GM21526 (cell line): ENCODE data around the gene SLC41A1.
"Not testable (repeated sequence)": the region's sequence is repeated elsewhere in the genome, so short reads cannot be mapped to it uniquely, and the experiment has no call there.

Experiments used
- ATAC-seq: cut with Tn5 transposase; IDR thresholded peaks from one replicate; pipeline ENCODE4 v1.9.1; 2021; ENCODE audit warnings: moderate library complexity; ENCODE audit not compliant: unreplicated experiment, low FRiP score

The SLC41A1 gene

GRCh38 chr1:205823260-205823659 lies 10.3 kb upstream of the SLC41A1 start:
- not testable (repeated sequence) for ATAC-seq

DNA sequence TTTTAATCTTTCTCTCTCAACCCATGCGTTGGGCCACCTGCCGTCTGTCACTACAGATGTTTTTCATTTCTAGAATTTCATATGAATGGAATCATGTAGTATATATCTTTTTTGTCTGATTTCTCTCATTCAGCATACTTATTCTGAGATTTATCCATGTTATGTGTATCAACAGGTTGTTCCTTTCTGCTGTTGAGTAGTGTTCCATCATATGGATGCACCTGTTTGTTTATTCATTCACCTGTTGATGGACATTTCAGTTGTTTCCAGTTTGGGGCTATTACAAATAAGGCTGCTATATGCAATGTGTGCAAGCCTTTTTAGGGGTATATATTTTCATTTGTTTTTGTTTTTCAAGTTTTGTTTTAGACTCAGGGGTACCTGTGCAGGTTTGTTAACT lies 9.4 kb upstream of the SLC41A1 start:
- no peak for ATAC-seq

DNA sequence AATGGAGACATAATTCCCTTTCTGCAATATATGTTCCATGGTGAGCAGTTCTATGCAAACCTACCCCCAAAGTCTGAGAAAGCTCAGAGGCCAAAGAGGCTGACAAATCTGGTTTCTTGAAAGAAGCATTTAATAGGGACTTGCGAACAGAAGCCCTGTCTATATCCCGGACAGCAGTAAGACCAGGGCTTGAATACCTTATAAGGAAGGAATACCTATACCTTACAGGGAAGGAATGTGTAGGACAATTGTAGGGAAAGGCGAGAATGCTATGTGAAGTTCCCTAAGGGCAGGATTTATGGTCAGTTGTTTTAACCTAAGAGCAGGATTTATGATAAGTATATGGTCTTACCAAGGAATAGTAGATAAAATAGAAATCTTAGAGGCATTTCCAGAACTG lies 5.0 kb upstream of the SLC41A1 start:
- ATAC-seq: no peak

DNA sequence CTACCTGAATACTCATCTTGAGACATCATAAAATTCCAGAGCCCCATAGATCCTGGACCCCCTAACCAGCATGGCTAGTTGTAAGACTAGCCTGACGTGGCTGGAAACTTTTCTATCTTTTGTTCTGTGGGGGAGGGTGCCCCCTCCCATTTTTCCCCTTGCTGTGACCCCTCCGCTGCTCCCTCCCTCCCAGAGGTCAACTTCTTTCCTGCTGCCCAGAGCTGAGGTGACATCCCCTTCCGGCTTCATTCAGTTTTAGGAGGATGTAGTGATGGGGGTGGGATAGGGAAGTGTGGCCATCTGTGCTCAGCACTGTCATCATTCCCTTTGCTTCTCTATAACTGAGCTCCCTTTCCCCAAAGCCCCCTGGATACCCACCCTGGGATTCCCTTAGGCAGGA lies 4.4 kb upstream of the SLC41A1 start:
- no peak for ATAC-seq

- no peak for ATAC-seq
These were observed 709 bp upstream of the SLC41A1 start for GRCh38 chr1:205813755-205814058.

- no peak for ATAC-seq
These were observed 624 bp downstream of the SLC41A1 start for GRCh38 chr1:205812271-205812877.

DNA sequence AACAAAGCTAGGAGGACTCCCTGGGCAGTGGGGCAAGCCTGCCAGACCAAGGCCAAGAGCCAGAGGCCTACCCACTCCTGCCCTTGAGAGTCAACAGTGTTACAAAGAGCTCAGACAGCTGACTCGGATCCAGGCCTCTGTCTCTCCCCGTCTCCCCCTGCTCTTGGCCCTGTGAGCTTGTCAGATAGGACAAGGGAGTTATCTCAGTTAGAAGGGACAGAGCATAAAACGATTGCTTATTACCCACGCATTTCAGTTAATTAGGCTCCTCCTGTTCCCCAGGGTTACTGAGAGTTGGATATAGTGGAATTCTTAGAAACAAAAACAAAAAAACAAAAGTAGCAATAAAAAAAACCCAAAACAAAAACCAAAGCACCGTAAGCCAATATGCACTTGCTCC lies 1.3 kb downstream of the SLC41A1 start:
- no peak for ATAC-seq

- no peak for ATAC-seq
These were observed 2.4 kb downstream of the SLC41A1 start for GRCh38 chr1:205810448-205811157.

DNA sequence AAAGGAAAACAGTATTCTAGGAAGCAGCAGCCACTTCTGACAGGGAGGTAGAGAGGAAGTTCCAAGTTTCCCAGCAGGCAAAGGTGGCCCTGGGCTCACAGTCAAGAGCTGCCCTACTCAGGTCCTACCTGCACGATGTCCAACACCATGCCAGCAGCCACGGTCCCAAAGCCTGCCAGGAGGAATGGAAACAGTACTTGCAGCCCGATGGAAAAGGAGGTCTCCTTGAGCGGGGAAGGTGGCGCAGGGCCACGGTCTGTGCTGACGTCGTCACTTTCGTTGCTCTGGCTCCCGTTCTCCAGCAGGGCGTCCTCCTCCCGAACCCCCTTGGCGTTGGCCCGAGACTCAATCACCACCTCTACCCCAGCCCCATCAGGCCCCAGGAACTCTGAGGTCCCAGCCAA lies 3.1 kb downstream of the SLC41A1 start:
- ATAC-seq: no peak

DNA sequence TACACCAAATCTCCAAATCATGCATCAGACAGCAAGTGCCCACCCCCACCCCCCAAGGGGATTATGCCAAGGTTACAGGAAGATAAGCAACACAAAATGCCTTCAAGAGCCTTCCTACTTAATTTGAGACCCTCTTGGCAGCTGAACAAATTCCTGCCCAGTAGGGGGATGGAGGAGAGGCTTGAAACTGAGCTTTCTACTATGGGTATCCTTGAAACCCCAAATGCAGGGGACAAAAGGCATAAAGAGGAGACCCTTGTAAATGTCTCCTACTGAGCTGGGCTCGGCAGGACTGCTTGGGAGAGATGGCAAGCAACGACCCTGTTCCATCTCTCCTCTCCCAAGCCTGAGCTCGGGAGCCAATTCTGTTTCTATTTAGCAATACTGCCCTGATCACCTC lies 3.5 kb downstream of the SLC41A1 start:
- no peak for ATAC-seq

GRCh38 chr1:205805082-205805711 lies 7.8 kb downstream of the SLC41A1 start:
- no peak for ATAC-seq

DNA sequence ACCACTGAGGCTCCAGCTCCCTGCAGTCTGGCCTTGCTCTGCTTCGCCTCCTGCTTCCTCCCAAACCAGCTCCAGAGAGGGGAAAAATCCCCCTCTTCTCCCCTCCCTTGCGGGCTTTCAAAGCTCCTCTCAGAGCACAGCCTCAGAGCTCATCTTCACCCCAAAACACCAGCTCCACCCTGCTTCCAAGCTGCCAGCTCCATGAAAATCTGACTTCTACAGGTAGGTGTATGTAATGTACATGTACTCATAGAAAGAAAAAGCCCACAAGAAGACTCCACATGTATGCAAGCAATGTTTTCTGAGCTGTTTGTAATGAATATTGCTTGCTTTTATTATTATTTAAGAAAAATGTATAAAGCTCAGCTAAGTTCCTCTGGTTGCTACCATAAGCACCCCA lies 8.4 kb downstream of the SLC41A1 start:
- no peak for ATAC-seq

- ATAC-seq: no peak
These were observed 9.0 kb downstream of the SLC41A1 start for GRCh38 chr1:205803986-205804385.

DNA sequence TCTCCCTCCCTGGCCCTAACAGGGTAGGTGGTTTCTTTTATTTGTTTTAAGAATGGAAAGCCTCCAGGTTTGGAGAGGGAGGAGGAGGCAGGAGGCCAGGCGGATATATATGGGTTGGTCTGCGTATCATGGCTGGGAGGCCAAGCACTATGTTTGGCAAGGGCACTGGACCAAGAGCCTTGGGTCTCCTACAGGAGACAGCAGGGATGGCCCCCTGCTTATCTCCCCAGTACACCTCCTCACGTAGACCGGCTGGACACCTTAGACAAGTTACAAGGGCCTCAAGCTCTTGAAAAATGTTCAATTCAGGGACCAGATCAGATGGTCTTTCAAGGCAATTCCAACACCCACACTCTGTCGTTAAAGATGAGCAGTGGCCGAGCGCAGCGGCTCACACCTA lies 10.9 kb downstream of the SLC41A1 start:
- ATAC-seq: no peak

DNA sequence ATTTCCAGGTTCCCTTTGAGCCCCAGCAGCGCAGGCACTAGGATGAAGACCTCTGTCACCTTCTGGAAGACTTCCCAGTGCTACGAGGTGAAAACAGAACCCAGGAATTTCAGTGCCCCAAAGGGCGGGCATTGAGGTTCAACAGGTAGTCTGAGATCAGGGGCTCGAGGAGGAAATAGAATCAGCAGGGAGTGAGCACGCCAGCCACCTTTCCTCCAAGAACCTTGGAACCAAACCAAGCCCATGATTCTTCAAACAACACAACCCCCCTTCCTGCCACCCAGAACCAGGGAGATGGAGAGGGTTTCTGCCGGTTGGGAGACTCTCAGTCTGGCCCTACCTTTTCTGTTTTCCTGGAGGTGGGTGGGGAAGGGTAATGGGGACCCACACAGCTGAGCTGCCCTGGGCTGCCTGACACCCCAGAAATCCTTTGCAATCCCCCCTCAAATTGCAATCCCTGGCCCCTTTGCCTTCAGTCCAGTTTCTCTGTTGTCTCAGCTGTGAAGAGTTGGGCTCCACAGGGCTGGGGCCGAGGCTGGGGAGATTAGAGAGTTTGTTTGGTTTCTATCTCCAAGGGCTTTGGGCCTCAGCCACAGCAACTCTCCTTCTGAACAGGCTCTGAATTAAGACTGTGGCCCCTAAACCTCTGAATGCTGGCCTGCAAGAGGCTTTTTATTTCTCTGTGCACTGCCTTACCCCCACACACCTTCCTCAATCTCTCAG lies 11.9 kb downstream of the SLC41A1 start:
- no peak for ATAC-seq

GRCh38 chr1:205800427-205800826 lies 12.6 kb downstream of the SLC41A1 start:
- no peak for ATAC-seq

GRCh38 chr1:205798577-205798976 lies 14.4 kb downstream of the SLC41A1 start:
- ATAC-seq: no peak

DNA sequence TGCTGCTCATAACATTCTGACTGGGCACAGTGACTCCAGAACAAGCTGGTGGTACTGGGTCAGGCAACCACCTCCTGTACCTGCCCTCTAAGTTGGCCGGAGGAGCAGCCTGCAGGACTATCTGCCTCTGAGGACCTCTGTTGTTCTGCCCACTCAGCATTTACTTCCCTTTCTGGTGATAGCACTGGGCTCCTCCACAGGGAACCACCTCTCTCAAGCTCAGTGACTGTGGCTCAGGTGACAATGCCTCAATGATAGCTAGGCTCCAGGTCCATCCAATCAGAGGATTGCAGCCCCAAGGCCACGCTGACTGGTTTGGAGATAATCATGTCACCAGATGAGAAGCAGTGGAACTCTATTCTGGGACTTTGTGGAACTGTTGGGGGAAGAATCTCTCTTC lies 15.8 kb downstream of the SLC41A1 start:
- no peak for ATAC-seq

GRCh38 chr1:205794011-205794730 lies 18.8 kb downstream of the SLC41A1 start:
- ATAC-seq: no peak

DNA sequence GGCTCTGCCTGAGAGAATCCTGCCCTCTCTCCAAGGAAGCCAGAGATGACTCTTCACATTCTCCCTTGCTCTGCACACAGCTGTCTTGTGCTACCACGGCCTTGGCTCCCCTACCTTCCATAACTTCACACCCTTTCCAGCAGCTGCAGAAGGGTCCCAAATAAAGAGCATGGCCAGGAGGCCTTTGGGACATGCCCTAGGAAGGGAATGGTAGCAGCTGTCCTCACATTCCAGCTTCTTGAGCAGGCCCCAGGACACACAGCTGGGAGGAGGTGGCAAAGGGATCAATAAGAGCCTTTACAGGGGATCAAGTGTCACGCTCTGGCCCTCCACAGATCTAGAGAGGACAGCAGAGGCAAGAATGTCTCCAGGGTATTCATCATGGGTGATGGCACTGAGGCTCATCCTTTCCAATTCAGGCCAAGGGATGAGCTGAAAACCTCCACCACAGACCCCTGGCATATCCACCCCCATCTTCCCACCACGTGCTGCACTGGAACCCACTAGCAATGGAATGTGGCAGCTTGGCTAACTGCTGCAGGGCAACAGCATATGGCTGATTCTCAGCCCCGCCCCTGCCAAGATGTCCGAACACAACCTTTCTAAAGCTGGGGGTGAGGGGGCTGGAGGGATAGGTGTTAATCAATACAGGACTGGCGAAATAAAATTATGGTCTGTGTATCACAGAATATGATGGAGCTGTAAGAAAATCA lies 19.9 kb downstream of the SLC41A1 start:
- ATAC-seq: no peak
